PC-3 (cell line): ENCODE data around the gene RPL27A. TPM values are rescaled to one million over a fixed set of nuclear protein-coding genes. Genes with fewer than 3 reads are reported as not detected.

Source experiments
- ATAC-seq: fragments of 200-7000 bp; cut with Tn5 transposase; 2 replicates; pipeline ENCODE4 v1.9.1; 2020; ENCODE audit warnings: mild to moderate bottlenecking, moderate library complexity
- BruUV-seq: library from RNA; stranded (reverse); fragments of 400-500 nt; replicated peaks from 2 replicates; lab custom pipeline; 2021; lab: Mats Ljungman, UMichigan
- CTCF ChIA-PET: fragments of 300-600 bp; sonication (Branson Sonifier 250); formaldehyde crosslinking; loops from one replicate; lab custom pipeline; 2022; ENCODE audit warnings: antibody characterized with exemption; lab: Charles Lee
- POLR2A ChIA-PET: fragments of 300-600 bp; sonication (Branson Sonifier 250); formaldehyde crosslinking; loops from one replicate; lab custom pipeline; 2022; ENCODE audit warnings: antibody characterized with exemption; ENCODE audit not compliant: unreplicated experiment; lab: Charles Lee
- DNase-seq: peaks from one replicate; pipeline ENCODE4 v3.0.0-alpha.2; 2015
- H2AFZ ChIP-seq: fragments of 300-600 bp; sonication (generic); 2 replicates; pipeline ENCODE4 v1.6.0; 2016; ENCODE audit warnings: antibody characterized with exemption, low read length
- H3F3A ChIP-seq: fragments of 300-600 bp; sonication (generic); one replicate; pipeline ENCODE4 v1.6.0; 2017; ENCODE audit warnings: antibody characterized with exemption, low read length, control low read depth, mild to moderate bottlenecking; ENCODE audit not compliant: unreplicated experiment
- H3K27ac ChIP-seq: fragments of 300-600 bp; sonication (generic); 2 replicates; pipeline ENCODE4 v1.5.1; 2016; ENCODE audit warnings: mild to moderate bottlenecking, low read length
- H3K27me3 ChIP-seq: fragments of 300-600 bp; sonication (generic); 2 replicates; pipeline ENCODE4 v1.6.1; 2016; ENCODE audit warnings: low read length, mixed read lengths
- H3K36me3 ChIP-seq: fragments of 300-600 bp; sonication (generic); 2 replicates; pipeline ENCODE4 v1.6.1; 2016; ENCODE audit warnings: low read depth, mixed run types, low read length, mixed read lengths
- H3K4me1 ChIP-seq: fragments of 300-600 bp; sonication (generic); 2 replicates; pipeline ENCODE4 v1.5.1; 2016; ENCODE audit warnings: low read length; ENCODE audit not compliant: insufficient read depth
- H3K4me2 ChIP-seq: fragments of 300-600 bp; sonication (generic); 2 replicates; pipeline ENCODE4 v1.6.0; 2016; ENCODE audit warnings: low read length
- H3K4me3 ChIP-seq: fragments of 300-600 bp; sonication (generic); 2 replicates; pipeline ENCODE4 v1.5.1; 2016; ENCODE audit warnings: mild to moderate bottlenecking, low read length, mixed read lengths
- H3K79me2 ChIP-seq: fragments of 300-600 bp; sonication (generic); 2 replicates; pipeline ENCODE4 v1.6.1; 2017; ENCODE audit warnings: low read length, mixed read lengths
- H3K9ac ChIP-seq: fragments of 300-600 bp; sonication (generic); 2 replicates; pipeline ENCODE4 v1.6.0; 2016; ENCODE audit warnings: mild to moderate bottlenecking, low read length
- H3K9me2 ChIP-seq: fragments of 300-600 bp; sonication (generic); replicated peaks from 2 replicates; pipeline ENCODE4 v1.6.1; 2016; ENCODE audit warnings: mixed run types, low read length, mixed read lengths
- H3K9me3 ChIP-seq: fragments of 300-600 bp; sonication (generic); 2 replicates; pipeline ENCODE4 v1.6.1; 2016; ENCODE audit warnings: low read length, mixed read lengths
- H4K20me1 ChIP-seq: fragments of 300-600 bp; sonication (generic); 2 replicates; pipeline ENCODE4 v1.6.1; 2016; ENCODE audit warnings: low read length, mixed read lengths
- CTCF ChIP-seq: fragments of 300-600 bp; sonication (generic); conservative IDR thresholded peaks from 2 replicates; pipeline ENCODE4 v1.5.1; 2017; ENCODE audit warnings: antibody characterized with exemption, low read depth, mild to moderate bottlenecking, low read length
- EZH2 ChIP-seq: fragments of 300-600 bp; sonication (generic); IDR thresholded peaks from one replicate; pipeline ENCODE4 v1.6.1; 2017; ENCODE audit warnings: antibody characterized with exemption, mild to moderate bottlenecking, low read length; ENCODE audit not compliant: unreplicated experiment
- EZH2phosphoT487 ChIP-seq: fragments of 300-600 bp; sonication (generic); IDR thresholded peaks from 2 replicates; pipeline ENCODE4 v1.6.1; 2018; ENCODE audit warnings: mild to moderate bottlenecking, antibody characterized with exemption, low read length, borderline replicate concordance
- intact Hi-C: fragments of 100-400 bp; cut with micrococcal nuclease; formaldehyde crosslinking; loops from 2 replicates; pipeline ENCODE4 v1.9.0; 2023
- total RNA-seq: library from RNA; depleted of rRNA; stranded (reverse); fragments of >200 nt; gene quantifications from 2 replicates; pipeline ENCODE4 v1.2.3, GENCODE V29; 2014

The RPL27A gene
- total RNA-seq, 1 experiment from 2014 or later, result 1,132 TPM

DNA sequence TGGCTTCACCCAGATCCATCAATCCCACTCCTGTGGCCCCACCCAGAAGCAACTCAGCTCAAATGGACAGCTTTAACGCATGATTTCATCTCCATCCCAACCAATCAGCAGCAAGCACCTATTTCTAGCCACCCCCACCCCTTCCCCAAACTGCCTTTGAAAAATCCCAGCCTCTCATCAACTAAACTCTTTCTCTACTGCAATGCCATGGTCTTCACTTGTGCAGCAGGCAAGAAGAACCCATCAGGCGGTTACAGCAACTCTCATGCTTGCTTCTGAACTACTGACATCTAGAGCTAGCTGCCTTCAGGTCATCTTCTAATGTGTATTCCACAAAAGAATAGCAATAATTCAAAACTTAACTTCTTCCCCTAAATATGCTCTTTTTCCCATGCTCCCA is 46.5 kb upstream of the RPL27A start:
- no TSS peak for BruUV-seq
- H3K4me1 ChIP-seq, result no peaks in the 10 kb centered on the region
- POLR2A ChIA-PET, result no interaction called here
- H3K9me2 ChIP-seq, result no peaks in the 10 kb centered on the region
- no peaks in the 10 kb centered on the region for H3K79me2 ChIP-seq
- H3K4me2 ChIP-seq, result no peak overlapping the region
- H3K27ac ChIP-seq, result no peak overlapping the region
- H3F3A ChIP-seq, result no peaks in the 10 kb centered on the region
- no peak overlapping the region for H3K9ac ChIP-seq
- no peaks in the 10 kb centered on the region for H3K27me3 ChIP-seq
- H4K20me1 ChIP-seq, result no peaks in the 10 kb centered on the region
- H3K36me3 ChIP-seq, result peaks cover 5% of the 10 kb centered on the region
- intact Hi-C loops, result no loop called here
- no peak overlapping the region for H2AFZ ChIP-seq
- H3K9me3 ChIP-seq, result no peaks in the 10 kb centered on the region
- CTCF ChIA-PET, result no interaction called here
- ATAC-seq, result no peak
- no peak for DNase-seq
- H3K4me3 ChIP-seq, result no peak overlapping the region
- TF ChIP-seq CTCF (no peak), EZH2 (no peak), EZH2phosphoT487 (no peak)

- Histone ChIP-seq H3K4me2 (no peak overlapping the region), H3F3A (no peaks in the 10 kb centered on the region), H3K9me3 (no peaks in the 10 kb centered on the region), H4K20me1 (no peaks in the 10 kb centered on the region), H3K36me3 (peaks cover 5% of the 10 kb centered on the region), H3K9me2 (no peaks in the 10 kb centered on the region), H3K4me3 (no peak overlapping the region), H3K79me2 (no peaks in the 10 kb centered on the region), H3K27me3 (no peaks in the 10 kb centered on the region), H3K27ac (no peak overlapping the region), H3K4me1 (no peaks in the 10 kb centered on the region), H3K9ac (no peak overlapping the region), H2AFZ (no peak overlapping the region)
- ChIA-PET CTCF (no interaction called here), POLR2A (no interaction called here)
- ATAC-seq, result no peak
- no peak for TF ChIP-seq EZH2phosphoT487
- no peak for TF ChIP-seq CTCF
- no peak for TF ChIP-seq EZH2
- no TSS peak for BruUV-seq
- intact Hi-C loops, result no loop called here
- no peak for DNase-seq
Measured at GRCh38 chr11:8638300-8638699, 44.3 kb upstream of the RPL27A start.

GRCh38 chr11:8639655-8640054 is 42.9 kb upstream of the RPL27A start:
- Histone ChIP-seq H3F3A (no peaks in the 10 kb centered on the region), H2AFZ (no peak overlapping the region), H3K27ac (no peak overlapping the region), H3K9me2 (no peaks in the 10 kb centered on the region), H3K9ac (no peak overlapping the region), H3K79me2 (no peaks in the 10 kb centered on the region), H3K4me3 (no peak overlapping the region), H4K20me1 (no peaks in the 10 kb centered on the region), H3K36me3 (peaks cover 9% of the 10 kb centered on the region), H3K4me2 (no peak overlapping the region), H3K27me3 (no peaks in the 10 kb centered on the region), H3K4me1 (no peaks in the 10 kb centered on the region), H3K9me3 (no peaks in the 10 kb centered on the region)
- ChIA-PET CTCF (no interaction called here), POLR2A (no interaction called here)
- TF ChIP-seq EZH2phosphoT487 (no peak), EZH2 (no peak), CTCF (no peak)
- intact Hi-C loops, result no loop called here
- BruUV-seq, result no TSS peak
- DNase-seq (no peak), ATAC-seq (no peak)
